Nephron (organoid): ENCODE data around the gene PCNX2.

Source experiments
- H3K27ac Mint-ChIP-seq, 3 experiments: 2 replicates each; pipeline ENCODE4 v1.8.0; 2020; ENCODE audit warnings: mixed read lengths in 3 of 3, mild to moderate bottlenecking in 2 of 3, moderate library complexity in 1 of 3
- H3K27me3 Mint-ChIP-seq: 2 replicates; pipeline ENCODE4 v1.8.0; 2021; ENCODE audit warnings: low read depth, mild to moderate bottlenecking, moderate library complexity, mixed read lengths
- H3K36me3 Mint-ChIP-seq: 2 replicates; pipeline ENCODE4 v1.8.0; 2020; ENCODE audit warnings: low read depth, mixed read lengths
- H3K4me1 Mint-ChIP-seq: 2 replicates; pipeline ENCODE4 v1.8.0; 2020; ENCODE audit warnings: mixed read lengths
- H3K4me3 Mint-ChIP-seq, 3 experiments: 2 replicates each; pipeline ENCODE4 v1.8.0; 2020; ENCODE audit warnings: mild to moderate bottlenecking in 3 of 3, mixed read lengths in 3 of 3, moderate library complexity in 2 of 3
- H3K9me3 Mint-ChIP-seq: 2 replicates; pipeline ENCODE4 v1.8.0; 2020; ENCODE audit warnings: mixed read lengths
- TF ChIP-seq, protein P1 (sequence below), 3 experiments: fragments of 200-600 bp; sonication (generic); IDR thresholded peaks; one replicate each; pipeline ENCODE4 v1.5.0; 2021; ENCODE audit warnings: antibody characterized with exemption in 3 of 3; ENCODE audit not compliant: unreplicated experiment in 3 of 3

The PCNX2 gene

GRCh38 chr1:233157245-233157644 lies 138.3 kb downstream of the PCNX2 start:
- Mint-ChIP-seq H3K4me3 (no peak overlapping the region), H3K9me3 (no peaks in the 10 kb centered on the region), H3K27ac (no peak overlapping the region), H3K4me1 (no peaks in the 10 kb centered on the region), H3K36me3 (peaks cover 22% of the 10 kb centered on the region), H3K27me3 (no peaks in the 10 kb centered on the region)
- TF ChIP-seq, protein P1, sequence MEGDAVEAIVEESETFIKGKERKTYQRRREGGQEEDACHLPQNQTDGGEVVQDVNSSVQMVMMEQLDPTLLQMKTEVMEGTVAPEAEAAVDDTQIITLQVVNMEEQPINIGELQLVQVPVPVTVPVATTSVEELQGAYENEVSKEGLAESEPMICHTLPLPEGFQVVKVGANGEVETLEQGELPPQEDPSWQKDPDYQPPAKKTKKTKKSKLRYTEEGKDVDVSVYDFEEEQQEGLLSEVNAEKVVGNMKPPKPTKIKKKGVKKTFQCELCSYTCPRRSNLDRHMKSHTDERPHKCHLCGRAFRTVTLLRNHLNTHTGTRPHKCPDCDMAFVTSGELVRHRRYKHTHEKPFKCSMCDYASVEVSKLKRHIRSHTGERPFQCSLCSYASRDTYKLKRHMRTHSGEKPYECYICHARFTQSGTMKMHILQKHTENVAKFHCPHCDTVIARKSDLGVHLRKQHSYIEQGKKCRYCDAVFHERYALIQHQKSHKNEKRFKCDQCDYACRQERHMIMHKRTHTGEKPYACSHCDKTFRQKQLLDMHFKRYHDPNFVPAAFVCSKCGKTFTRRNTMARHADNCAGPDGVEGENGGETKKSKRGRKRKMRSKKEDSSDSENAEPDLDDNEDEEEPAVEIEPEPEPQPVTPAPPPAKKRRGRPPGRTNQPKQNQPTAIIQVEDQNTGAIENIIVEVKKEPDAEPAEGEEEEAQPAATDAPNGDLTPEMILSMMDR (IDR thresholded peaks at IDR 0.05; ENCODE audit: unreplicated experiment in 3 of 3), result no peak

DNA sequence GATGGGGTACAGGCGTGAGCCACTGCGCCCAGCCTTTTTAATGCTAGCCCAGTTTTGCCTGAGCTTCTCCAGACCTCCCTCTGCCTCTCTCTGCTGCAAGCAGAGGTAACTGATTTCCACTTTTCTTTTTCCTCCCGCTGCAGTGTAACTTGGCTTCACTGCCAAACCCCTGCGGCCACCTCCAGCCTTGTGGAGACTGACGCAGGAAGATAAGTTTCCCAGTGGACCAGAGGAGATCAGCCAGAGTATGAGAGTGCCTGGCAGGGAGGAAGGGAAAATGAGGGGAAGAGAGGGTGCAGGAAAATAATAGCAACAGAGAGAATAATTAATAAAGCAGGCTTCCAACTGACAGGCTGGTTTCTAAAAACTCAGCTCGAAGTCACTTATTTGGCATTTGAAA lies 143.7 kb downstream of the PCNX2 start:
- H3K4me1 Mint-ChIP-seq, result no peaks in the 10 kb centered on the region

GRCh38 chr1:233144434-233144833 lies 151.1 kb downstream of the PCNX2 start:
- TF ChIP-seq, protein P1 (IDR thresholded peaks at IDR 0.05; ENCODE audit: unreplicated experiment in 3 of 3), result no peak
- Mint-ChIP-seq H3K4me1 (no peaks in the 10 kb centered on the region), H3K36me3 (no peaks in the 10 kb centered on the region), H3K27ac (no peak overlapping the region), H3K27me3 (no peaks in the 10 kb centered on the region), H3K4me3 (no peak overlapping the region), H3K9me3 (no peaks in the 10 kb centered on the region)

More for the DNA sequence above, 143.7 kb downstream of the PCNX2 start:
- Mint-ChIP-seq H3K9me3 (no peaks in the 10 kb centered on the region), H3K4me3 (no peak overlapping the region), H3K27ac (no peak overlapping the region), H3K27me3 (no peaks in the 10 kb centered on the region), H3K36me3 (peaks cover 19% of the 10 kb centered on the region)
- TF ChIP-seq, protein P1 (IDR thresholded peaks at IDR 0.05; ENCODE audit: unreplicated experiment in 3 of 3), result no peak

- Mint-ChIP-seq H3K4me1 (no peaks in the 10 kb centered on the region), H3K36me3 (no peaks in the 10 kb centered on the region), H3K27ac (no peak overlapping the region), H3K4me3 (no peak overlapping the region), H3K9me3 (no peaks in the 10 kb centered on the region), H3K27me3 (peaks cover 3% of the 10 kb centered on the region)
- TF ChIP-seq, protein P1 (IDR thresholded peaks at IDR 0.05; ENCODE audit: unreplicated experiment in 3 of 3), result no peak
Observed at GRCh38 chr1:233143241-233143640, 152.3 kb downstream of the PCNX2 start.

- Mint-ChIP-seq H3K27ac (no peak overlapping the region), H3K9me3 (no peaks in the 10 kb centered on the region), H3K27me3 (peaks cover 3% of the 10 kb centered on the region), H3K4me1 (no peaks in the 10 kb centered on the region), H3K36me3 (peaks cover 3% of the 10 kb centered on the region), H3K4me3 (no peak overlapping the region)
- TF ChIP-seq, protein P1 (IDR thresholded peaks at IDR 0.05; ENCODE audit: unreplicated experiment in 3 of 3), result no peak
Observed at GRCh38 chr1:233140974-233141373, 154.6 kb downstream of the PCNX2 start.

- H3K4me3 Mint-ChIP-seq, result no peak overlapping the region
- H3K27me3 Mint-ChIP-seq, result peaks cover 7% of the 10 kb centered on the region
- H3K36me3 Mint-ChIP-seq, result peaks cover 3% of the 10 kb centered on the region
- H3K27ac Mint-ChIP-seq, result no peak overlapping the region
- TF ChIP-seq, protein P1 (IDR thresholded peaks at IDR 0.05; ENCODE audit: unreplicated experiment in 3 of 3), result no peak
- no peaks in the 10 kb centered on the region for H3K4me1 Mint-ChIP-seq
- no peaks in the 10 kb centered on the region for H3K9me3 Mint-ChIP-seq
Observed at GRCh38 chr1:233140499-233140898, 155.0 kb downstream of the PCNX2 start.
